ENCODE data around the gene PTPRJ. TPM values are rescaled to one million over a fixed set of nuclear protein-coding genes. Genes with fewer than 3 reads are reported as not detected.
A peak's percentile ranks its signal among the peaks of the same experiment; 100 is the strongest.

The PTPRJ gene
- total and polyA plus RNA-seq, 9 of the 15 experiments (the other 6 are each of a cell fraction or from before 2014, with no cell fraction given): 0.56 to 10.7 (median 4.8) TPM

DNA sequence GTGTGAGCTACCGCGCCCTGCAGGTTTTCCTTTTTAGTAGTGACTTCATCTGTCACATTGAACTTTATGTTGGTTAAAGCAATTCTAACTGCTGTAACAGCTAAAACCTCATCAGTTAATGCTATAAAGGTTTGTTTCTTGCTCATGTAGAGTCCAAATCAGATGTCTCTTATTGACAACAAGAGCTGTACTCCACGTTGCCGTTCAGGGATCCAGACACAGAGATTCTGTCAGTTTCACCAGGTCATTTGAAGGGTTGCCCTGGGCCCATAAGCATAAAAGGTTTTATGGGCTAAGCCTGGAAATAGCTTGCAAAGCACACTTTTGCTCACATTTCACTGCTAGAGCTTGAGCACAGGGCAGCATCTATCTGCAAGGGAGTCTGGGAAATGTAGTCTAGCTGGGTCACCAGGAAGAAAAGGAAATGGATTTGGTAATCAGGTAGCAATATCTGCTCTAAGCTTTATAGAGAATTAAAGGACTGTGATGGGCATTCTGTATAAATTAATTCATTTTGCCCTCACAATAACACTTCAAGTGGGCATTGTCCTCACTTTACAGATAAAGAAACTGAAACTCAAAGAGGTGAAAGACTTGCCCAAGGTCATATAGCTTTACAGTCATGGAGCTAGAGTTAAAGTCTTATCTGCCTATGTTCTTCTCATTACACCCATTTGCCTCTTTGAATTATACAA is 25.2 kb upstream of the PTPRJ start (continued):
- no peak for TF ChIP-seq TSHZ1 (CRISPR knock-in tag; IDR thresholded peaks at IDR 0.05)
- TF ChIP-seq ZNF143 (CRISPR knock-in tag; IDR thresholded peaks at IDR 0.05): peak; percentile 73

- Histone ChIP-seq H3K36me3 (ENCODE audit: control insufficient read depth, insufficient read depth, low read length) (no peaks in the 10 kb centered on the region), H3K4me3 (no peak overlapping the region), H3K79me2 (ENCODE audit: control insufficient read depth, insufficient read depth, low read length) (no peaks in the 10 kb centered on the region), H4K20me1 (replicated peaks; ENCODE audit: control insufficient read depth, insufficient read depth, low read length) (no peaks in the 10 kb centered on the region), H3K4me1 (replicated peaks in 1 of 2; ENCODE audit: control insufficient read depth in 2 of 2, insufficient read depth in 2 of 2, low read length in 2 of 2) (peaks cover 2 to 6% of the 10 kb centered on the region in 2 experiments; a peak in 3 of 5 replicates), H3K4me2 (ENCODE audit: insufficient read depth, low read length) (no peak overlapping the region), H3K9me1 (ENCODE audit: control insufficient read depth, insufficient read depth, low read length) (no peaks in the 10 kb centered on the region), H3K27me3 (ENCODE audit: control insufficient read depth in 2 of 2, insufficient read depth in 2 of 2, low read length in 2 of 2) (no peaks in the 10 kb centered on the region), H2AFZ (ENCODE audit: low read depth, low read length) (no peak overlapping the region), H3K9ac (ENCODE audit: insufficient read depth in 1 of 2, low read depth in 2 of 2, low read length in 2 of 2) (no peak overlapping the region), H3K9me3 (replicated peaks; ENCODE audit: control insufficient read depth, insufficient read depth, low read depth, low read length) (no peaks in the 10 kb centered on the region), H3K27ac (ENCODE audit: extremely low read depth, low read depth, low read length) (no peak overlapping the region)
- TF ChIP-seq SIX5 (IDR thresholded peaks at IDR 0.05; ENCODE audit: borderline replicate concordance in 1 of 2, insufficient read depth in 1 of 2, low read depth in 1 of 2, low read length in 2 of 2) (no peak), CCAR2 (IDR thresholded peaks at IDR 0.05; ENCODE audit: low read depth, low read length) (no peak), GABPB2 (CRISPR knock-in tag; conservative IDR thresholded peaks at IDR 0.05) (no peak), RBM14 (IDR thresholded peaks at IDR 0.05; ENCODE audit: borderline replicate concordance, insufficient read depth, low read depth, low read length) (no peak)
- no peak for DNase-seq (ENCODE audit: extremely low read depth in 1 of 4, low spot score in 3 of 4)
- FAIRE-seq: no peak
- ChIA-PET POLR2A (no interaction called here), CTCF (ENCODE audit: low intra/inter-chr PET ratio) (no interaction called here)
- BruUV-seq (replicated peaks): no TSS peak
- intact Hi-C loops (cut with micrococcal nuclease) (no loop called here), in situ Hi-C loops (cut with MboI) (no loop called here)
- WGBS (ENCODE audit: insufficient coverage, low coverage, missing lambda C conversion rate): 87% methylated on average over 6 of the region's 6 CpGs
- ATAC-seq: no peak
These were observed 20.3 kb upstream of the PTPRJ start for GRCh38 chr11:47960015-47960414.

All from K562 (cell line).